AG10803 (cell line): ENCODE results near the gene FOXO1.

Source experiments
- DNase-seq: peaks from one replicate; pipeline ENCODE4 v3.0.0; 2010; ENCODE audit warnings: low read depth
- H3K4me3 ChIP-seq: 2 replicates; pipeline ENCODE4 v1.5.1; 2011; ENCODE audit warnings: mild to moderate bottlenecking, low read length, control low read depth
- CTCF ChIP-seq: conservative IDR thresholded peaks from 2 replicates; pipeline ENCODE4 v1.5.1; 2011; ENCODE audit warnings: mild to moderate bottlenecking, low read length, control low read depth, inconsistent platforms

FOXO1 gene

DNA sequence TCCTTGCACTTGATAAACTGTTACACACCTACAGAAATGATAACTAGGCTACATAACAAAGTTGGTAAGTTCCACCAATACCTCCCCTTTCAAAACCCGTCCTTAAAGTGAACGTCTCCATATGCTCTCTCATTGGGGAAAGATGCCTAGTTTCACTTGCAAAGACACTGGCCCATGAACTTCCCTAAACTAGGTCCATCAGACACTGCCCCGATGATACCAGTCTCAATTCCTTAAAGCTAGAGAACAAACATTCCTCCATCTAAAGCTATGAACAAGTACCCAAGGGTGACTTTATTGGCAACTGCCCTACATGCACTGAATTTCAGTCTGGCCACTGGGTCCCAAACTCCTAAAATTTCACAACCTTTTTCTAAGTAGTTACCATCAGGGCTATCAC, 39.9 kb downstream of the FOXO1 start:
- no peak for TF ChIP-seq CTCF
- no peak for DNase-seq
- no peak overlapping the region for H3K4me3 ChIP-seq

- TF ChIP-seq CTCF, result no peak
- no peak for DNase-seq
- no peak overlapping the region for H3K4me3 ChIP-seq
Measured at GRCh38 chr13:40624986-40625385, 41.5 kb downstream of the FOXO1 start.

- TF ChIP-seq CTCF, result no peak
- H3K4me3 ChIP-seq, result no peak overlapping the region
- peak; percentile 30 for DNase-seq
Measured at GRCh38 chr13:40624383-40624782, 42.1 kb downstream of the FOXO1 start.

- DNase-seq, result no peak
- no peak for TF ChIP-seq CTCF
- H3K4me3 ChIP-seq, result no peak overlapping the region
Measured at GRCh38 chr13:40622761-40623160, 43.7 kb downstream of the FOXO1 start.

DNA sequence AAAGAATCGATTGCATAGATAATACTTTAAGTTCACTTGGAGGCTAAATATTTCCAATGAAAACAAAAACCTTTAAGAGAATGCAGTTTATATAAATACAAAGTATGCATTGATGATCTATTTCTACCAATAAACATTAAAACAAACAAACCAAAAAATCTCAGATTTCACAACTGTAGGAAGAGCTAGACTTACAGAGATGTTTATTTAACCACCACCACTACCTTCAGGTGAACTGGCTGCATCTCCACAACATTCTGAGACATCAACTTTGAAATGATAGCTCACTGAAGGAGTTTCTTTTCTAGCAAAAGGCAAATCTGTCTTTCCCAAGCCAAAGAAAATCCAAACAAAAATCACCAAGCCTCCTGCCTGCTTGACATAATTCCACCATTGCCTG, 44.2 kb downstream of the FOXO1 start:
- no peak for DNase-seq
- no peak for TF ChIP-seq CTCF
- H3K4me3 ChIP-seq, result no peak overlapping the region

DNA sequence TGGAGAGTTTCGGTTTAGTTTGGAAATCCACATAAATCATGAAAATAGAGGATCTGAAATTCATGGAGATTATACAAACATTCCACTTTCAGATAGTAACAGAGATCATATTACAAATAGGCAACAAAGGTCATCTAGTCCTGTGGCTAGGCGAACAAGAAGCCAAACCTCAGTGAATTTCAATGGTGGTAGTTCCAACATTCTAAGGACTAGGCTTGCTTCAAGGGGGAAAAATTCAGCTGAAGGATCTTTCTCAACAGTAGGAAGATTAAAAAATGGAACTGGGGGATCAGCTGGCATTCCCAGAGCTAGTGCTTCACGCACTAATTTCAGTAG, 47.0 kb downstream of the FOXO1 start:
- H3K4me3 ChIP-seq, result no peak overlapping the region
- no peak for DNase-seq

More for the DNA sequence above, 47.0 kb downstream of the FOXO1 start:
- no peak for TF ChIP-seq CTCF
